Loucy (cell line): ENCODE data around the gene STUM.

Experiments used
- H2AFZ ChIP-seq: fragments of 200-600 bp; sonication (generic); 2 replicates; pipeline ENCODE4 v1.6.0; 2016; ENCODE audit warnings: antibody characterized with exemption, mild to moderate bottlenecking, low read length, moderate library complexity
- H3F3A ChIP-seq: fragments of 200-600 bp; 2 replicates; pipeline ENCODE4 v1.6.0; 2016; ENCODE audit warnings: antibody characterized with exemption, low read depth, mild to moderate bottlenecking
- H3K27me3 ChIP-seq: fragments of 200-600 bp; sonication (generic); 2 replicates; pipeline ENCODE4 v1.6.1; 2014; ENCODE audit warnings: low read length, mild to moderate bottlenecking; ENCODE audit not compliant: insufficient read depth, poor library complexity, severe bottlenecking
- H3K36me3 ChIP-seq: fragments of 200-600 bp; sonication (generic); 2 replicates; pipeline ENCODE4 v1.6.1; 2016; ENCODE audit warnings: low read length; ENCODE audit not compliant: insufficient read depth
- H3K4me1 ChIP-seq: fragments of 200-600 bp; sonication (generic); 2 replicates; pipeline ENCODE4 v1.5.1; 2014; ENCODE audit warnings: low read length, mild to moderate bottlenecking; ENCODE audit not compliant: insufficient read depth, poor library complexity, severe bottlenecking
- H3K4me2 ChIP-seq: fragments of 200-600 bp; sonication (generic); 2 replicates; pipeline ENCODE4 v1.6.0; 2014; ENCODE audit warnings: antibody characterized with exemption, low read length, low read depth, mild to moderate bottlenecking; ENCODE audit not compliant: poor library complexity, severe bottlenecking
- H3K4me3 ChIP-seq: fragments of 200-600 bp; sonication (generic); 2 replicates; pipeline ENCODE4 v1.5.1; 2014; ENCODE audit warnings: low read length, mild to moderate bottlenecking, mixed read lengths; ENCODE audit not compliant: poor library complexity, severe bottlenecking
- H3K79me2 ChIP-seq: fragments of 200-600 bp; sonication (generic); 2 replicates; pipeline ENCODE4 v1.6.1; 2014; ENCODE audit warnings: low read length; ENCODE audit not compliant: insufficient read depth
- H3K9ac ChIP-seq: fragments of 200-600 bp; sonication (generic); 2 replicates; pipeline ENCODE4 v1.6.0; 2014; ENCODE audit warnings: mild to moderate bottlenecking, low read depth, low read length, moderate library complexity; ENCODE audit not compliant: poor library complexity, severe bottlenecking
- H3K9me2 ChIP-seq: fragments of 200-600 bp; sonication (generic); replicated peaks from 2 replicates; pipeline ENCODE4 v1.6.1; 2016; ENCODE audit warnings: low read depth, low read length, mixed read lengths
- H3K9me3 ChIP-seq: fragments of 200-600 bp; sonication (generic); 2 replicates; pipeline ENCODE4 v1.6.1; 2014; ENCODE audit warnings: mild to moderate bottlenecking, antibody characterized with exemption, low read length, low read depth; ENCODE audit not compliant: insufficient read depth
- H4K20me1 ChIP-seq: fragments of 200-600 bp; sonication (generic); 2 replicates; pipeline ENCODE4 v1.6.0; 2014; ENCODE audit warnings: antibody characterized with exemption, low read length, mild to moderate bottlenecking; ENCODE audit not compliant: insufficient read depth, poor library complexity, severe bottlenecking
- CTCF ChIP-seq: fragments of 200-600 bp; sonication (generic); conservative IDR thresholded peaks from 2 replicates; pipeline ENCODE4 v1.5.1; 2014; ENCODE audit warnings: mild to moderate bottlenecking, antibody characterized with exemption, low read length
- EZH2phosphoT487 ChIP-seq: fragments of 200-600 bp; IDR thresholded peaks from 2 replicates; pipeline ENCODE4 v1.6.1; 2018; ENCODE audit warnings: antibody characterized with exemption, mild to moderate bottlenecking, moderate library complexity, borderline replicate concordance

The STUM gene

GRCh38 chr1:226541231-226541630 is 7.3 kb upstream of the STUM start:
- no peaks in the 10 kb centered on the region for H3K4me1 ChIP-seq
- TF ChIP-seq EZH2phosphoT487 (no peak), CTCF (no peak)
- H3K9me3 ChIP-seq: no peaks in the 10 kb centered on the region
- no peaks in the 10 kb centered on the region for H3K9me2 ChIP-seq
- H3K4me3 ChIP-seq: no peak overlapping the region
- no peaks in the 10 kb centered on the region for H3K27me3 ChIP-seq
- H3K9ac ChIP-seq: no peak overlapping the region
- no peaks in the 10 kb centered on the region for H3K79me2 ChIP-seq
- H3K4me2 ChIP-seq: no peak overlapping the region
- no peaks in the 10 kb centered on the region for H3F3A ChIP-seq
- no peaks in the 10 kb centered on the region for H4K20me1 ChIP-seq
- H3K36me3 ChIP-seq: no peaks in the 10 kb centered on the region
- no peak overlapping the region for H2AFZ ChIP-seq

- H3K9me2 ChIP-seq: no peaks in the 10 kb centered on the region
- no peak overlapping the region for H3K4me3 ChIP-seq
- H3K4me1 ChIP-seq: no peaks in the 10 kb centered on the region
- no peaks in the 10 kb centered on the region for H3K9me3 ChIP-seq
- H3K9ac ChIP-seq: no peak overlapping the region
- no peaks in the 10 kb centered on the region for H3F3A ChIP-seq
- no peaks in the 10 kb centered on the region for H4K20me1 ChIP-seq
- TF ChIP-seq EZH2phosphoT487 (no peak), CTCF (no peak)
- H3K36me3 ChIP-seq: no peaks in the 10 kb centered on the region
- H2AFZ ChIP-seq: no peak overlapping the region
- H3K79me2 ChIP-seq: no peaks in the 10 kb centered on the region
- H3K27me3 ChIP-seq: no peaks in the 10 kb centered on the region
- H3K4me2 ChIP-seq: no peak overlapping the region
Observed at GRCh38 chr1:226541631-226542622, 6.6 kb upstream of the STUM start.

DNA sequence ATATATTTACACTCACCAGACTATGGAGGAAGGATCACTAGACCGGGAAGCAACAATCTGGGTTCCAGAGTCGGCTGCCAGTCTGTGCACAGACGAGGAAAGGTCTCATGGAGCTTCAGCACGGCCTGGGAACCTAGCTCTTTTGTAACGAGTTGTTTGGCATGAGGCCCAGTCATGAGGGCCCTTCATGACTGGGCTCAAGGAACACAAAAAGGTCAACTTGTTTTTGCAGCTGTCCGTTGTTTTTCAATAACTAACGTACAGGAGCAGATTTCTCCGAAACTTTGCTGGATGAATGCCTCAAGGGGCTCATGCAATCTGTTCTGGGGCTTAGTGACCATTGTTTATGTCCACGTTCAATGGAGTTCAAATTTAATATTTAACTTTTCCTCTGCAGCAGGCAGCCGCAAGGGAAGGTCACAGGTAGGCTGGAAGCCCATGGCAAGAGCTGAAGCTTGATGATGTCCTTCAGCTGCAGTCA is 5.9 kb upstream of the STUM start:
- Histone ChIP-seq H3K27me3 (no peaks in the 10 kb centered on the region), H3K4me2 (no peak overlapping the region), H3K9me2 (no peaks in the 10 kb centered on the region), H2AFZ (no peak overlapping the region), H3K36me3 (no peaks in the 10 kb centered on the region), H3K4me3 (no peak overlapping the region), H4K20me1 (no peaks in the 10 kb centered on the region), H3F3A (no peaks in the 10 kb centered on the region), H3K9ac (no peak overlapping the region), H3K79me2 (no peaks in the 10 kb centered on the region), H3K4me1 (no peaks in the 10 kb centered on the region), H3K9me3 (no peaks in the 10 kb centered on the region)
- no peak for TF ChIP-seq CTCF
- no peak for TF ChIP-seq EZH2phosphoT487
